Erythroblast (primary cell): ENCODE measurements around the gene RBM20.
"Not testable (repeated sequence)": the region's sequence is repeated elsewhere in the genome, so short reads cannot be mapped to it uniquely, and the experiment has no call there.

ENCODE experiments used
- DNase-seq, 2 experiments: peaks; one replicate each; lab custom pipeline; 2025; lab: John Stamatoyannopoulos, UW
- GATA1 ChIP-seq: IDR thresholded peaks from 2 replicates; pipeline ENCODE4 v1.6.1; 2011; ENCODE audit warnings: low read depth, mild to moderate bottlenecking, control low read depth, low read length, moderate library complexity
- POLR2A ChIP-seq: IDR thresholded peaks from 2 replicates; pipeline ENCODE4 v1.6.1; 2011; ENCODE audit warnings: mild to moderate bottlenecking, low read length

The RBM20 gene

DNA sequence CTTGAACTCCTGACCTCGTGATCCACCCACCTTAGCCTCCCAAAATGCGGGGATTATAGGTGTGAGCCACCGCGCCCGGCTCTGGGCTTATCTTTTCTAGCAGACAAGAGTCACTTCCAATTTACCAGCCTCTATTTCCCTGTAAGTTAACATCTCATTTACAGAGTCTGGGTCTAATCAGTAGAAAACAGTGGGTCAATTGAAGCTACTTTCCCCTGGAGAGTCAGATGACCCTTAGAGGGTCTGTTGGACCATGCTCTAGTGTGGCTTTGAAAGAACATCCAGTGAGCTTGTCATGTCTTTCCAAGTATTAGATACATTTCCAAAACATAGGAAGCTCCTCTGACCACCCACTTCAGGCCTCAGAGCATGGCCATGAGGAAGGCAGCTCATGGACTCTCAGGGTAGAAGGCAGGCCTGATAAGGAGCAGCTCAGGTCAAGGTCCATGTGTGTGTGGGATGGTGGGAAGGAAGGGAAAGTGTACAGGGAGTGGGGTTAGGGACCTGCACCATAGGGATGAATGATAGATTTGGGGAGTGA, 27.6 kb upstream of the RBM20 start:
- TF ChIP-seq GATA1 = no peak
- no peak for DNase-seq

DNA sequence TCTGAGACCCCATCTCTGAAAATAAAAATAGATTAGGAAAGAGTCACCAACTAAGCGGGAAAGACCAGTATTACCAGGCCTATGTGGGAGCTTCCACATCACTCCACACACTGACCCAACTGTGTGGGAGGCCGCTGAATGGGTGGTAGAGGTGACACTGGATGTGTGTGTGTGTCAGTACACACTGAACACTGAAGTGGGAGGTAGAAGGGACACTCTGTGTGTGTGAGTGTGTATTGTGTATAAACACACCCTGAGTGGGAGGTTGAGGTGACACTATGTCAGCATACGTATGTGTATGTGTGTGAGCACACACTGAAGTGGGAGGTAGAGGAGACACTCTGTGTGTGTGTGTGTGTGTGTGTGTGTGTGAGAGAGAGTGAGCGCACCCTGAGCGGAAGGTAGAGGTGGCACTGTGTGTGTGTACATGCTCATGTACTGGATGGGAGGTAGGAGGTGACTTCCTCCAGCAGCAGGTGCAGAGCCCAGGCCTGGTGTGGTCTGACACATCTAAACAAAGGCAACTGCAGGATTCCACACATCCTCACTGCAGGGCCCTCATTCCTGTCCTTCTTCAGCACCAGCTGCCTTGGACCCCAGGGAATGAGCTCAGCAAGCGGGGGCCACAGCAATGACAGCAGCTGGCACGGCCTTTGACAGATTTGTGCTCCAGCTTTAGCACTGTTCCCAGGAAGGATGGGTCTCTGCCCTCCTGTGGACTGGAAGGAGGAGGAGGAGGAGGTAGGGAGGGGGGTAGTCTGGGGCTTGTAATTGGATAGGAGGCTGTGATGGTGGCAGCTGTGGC, 26.5 kb upstream of the RBM20 start:
- no peak for DNase-seq

GRCh38 chr10:110618230-110618610, 25.9 kb upstream of the RBM20 start:
- no peak for TF ChIP-seq GATA1
- no peak for TF ChIP-seq POLR2A
- DNase-seq = no peak

More for the DNA sequence above, 26.5 kb upstream of the RBM20 start:
- TF ChIP-seq GATA1 (no peak), POLR2A (no peak)

DNA sequence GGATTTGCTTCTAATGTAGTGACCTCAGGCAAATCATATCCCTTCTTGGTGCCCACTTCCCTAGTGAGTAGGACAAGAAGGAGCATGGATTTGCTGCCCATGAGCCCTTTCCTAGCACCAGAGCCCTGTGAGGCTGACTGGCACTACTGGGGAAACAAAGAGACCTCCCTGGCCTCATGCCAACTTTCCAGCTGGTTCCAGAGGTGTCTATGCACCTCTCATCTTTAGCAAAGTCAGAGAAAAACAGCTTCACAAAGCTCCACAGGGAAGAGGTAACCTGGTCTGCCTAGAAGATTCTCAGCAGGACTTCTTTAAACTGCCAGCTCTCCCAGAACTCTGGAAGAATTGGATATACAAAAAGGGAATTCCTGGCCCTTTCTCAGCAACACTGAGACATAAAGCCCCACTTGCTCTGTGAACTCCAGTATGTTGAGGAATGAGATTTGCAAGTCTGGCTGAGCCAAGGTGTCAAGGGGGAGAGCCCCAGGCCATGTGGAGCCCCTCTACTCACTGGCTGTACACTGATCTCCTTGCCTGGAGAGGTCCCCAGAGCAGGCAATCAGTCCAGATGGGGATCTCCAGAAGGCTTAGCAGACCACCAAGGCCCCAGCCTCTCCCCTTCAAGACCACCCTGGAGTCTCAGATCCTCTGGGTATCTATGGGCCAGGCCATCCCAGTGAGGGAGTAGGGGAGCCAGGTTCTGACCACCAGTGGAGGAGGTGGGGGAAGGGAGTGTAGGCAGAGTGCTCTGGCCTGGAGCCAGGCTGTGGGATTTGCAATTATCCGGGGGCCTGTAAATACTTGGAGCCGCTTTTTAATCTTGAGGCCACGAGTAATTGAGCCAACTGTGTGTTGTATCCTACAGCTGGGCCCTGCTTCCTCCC, 24.4 kb upstream of the RBM20 start:
- TF ChIP-seq GATA1 = no peak
- no peak for DNase-seq

GRCh38 chr10:110620398-110620719, 23.8 kb upstream of the RBM20 start:
- TF ChIP-seq POLR2A (no peak), GATA1 (no peak)
- no peak for DNase-seq

DNA sequence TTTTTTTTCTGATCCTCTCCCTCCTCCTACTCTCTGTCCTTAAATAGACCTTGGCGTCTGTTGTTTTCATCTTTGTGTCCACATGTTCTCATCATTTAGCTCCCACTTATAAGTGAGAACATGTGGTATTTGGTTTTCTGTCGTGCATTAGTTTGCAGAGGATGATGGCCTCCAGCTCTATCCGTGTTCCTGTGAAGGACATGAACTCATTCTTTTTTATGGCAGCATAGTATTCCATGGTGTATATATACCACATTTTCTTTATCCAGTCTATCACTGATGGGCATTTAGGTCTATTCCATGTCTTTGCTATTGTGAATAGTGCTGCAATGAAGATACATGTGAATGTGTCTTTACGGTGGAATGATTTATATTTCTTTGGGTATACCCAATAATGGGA, 20.8 kb upstream of the RBM20 start:
- DNase-seq = not testable (repeated sequence)

- TF ChIP-seq GATA1 = no peak
- TF ChIP-seq POLR2A = no peak
Observed at GRCh38 chr10:110625356-110625894, 18.7 kb upstream of the RBM20 start.

GRCh38 chr10:110625951-110626855, 17.9 kb upstream of the RBM20 start:
- TF ChIP-seq GATA1 = no peak
- no peak for DNase-seq

More at GRCh38 chr10:110625356-110625894, 18.7 kb upstream of the RBM20 start:
- no peak for DNase-seq

GRCh38 chr10:110628161-110628560, 16.0 kb upstream of the RBM20 start:
- no peak for DNase-seq
- TF ChIP-seq POLR2A (no peak), GATA1 (no peak)

GRCh38 chr10:110629680-110630191, 14.4 kb upstream of the RBM20 start:
- TF ChIP-seq GATA1 (no peak), POLR2A (no peak)
- DNase-seq = no peak

DNA sequence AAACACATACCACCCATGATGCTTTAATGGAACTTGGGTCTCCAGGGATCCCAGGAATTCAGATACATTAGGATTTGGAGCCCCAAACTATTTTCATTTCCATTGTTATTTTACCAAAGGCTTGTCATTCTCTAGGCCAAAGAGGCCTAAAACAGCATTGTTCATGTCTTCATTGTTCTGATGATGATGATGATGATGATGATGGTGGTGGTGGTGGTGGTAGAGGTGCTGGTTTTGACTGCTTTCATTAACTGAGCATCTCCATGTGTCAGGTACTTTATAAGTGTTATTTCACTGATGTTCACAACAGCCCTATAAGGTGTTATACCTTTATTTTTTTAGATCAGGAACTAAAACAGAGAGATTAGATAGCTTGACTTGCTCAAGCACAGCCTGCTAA, 12.2 kb upstream of the RBM20 start:
- TF ChIP-seq GATA1 (no peak), POLR2A (no peak)
- no peak for DNase-seq

DNA sequence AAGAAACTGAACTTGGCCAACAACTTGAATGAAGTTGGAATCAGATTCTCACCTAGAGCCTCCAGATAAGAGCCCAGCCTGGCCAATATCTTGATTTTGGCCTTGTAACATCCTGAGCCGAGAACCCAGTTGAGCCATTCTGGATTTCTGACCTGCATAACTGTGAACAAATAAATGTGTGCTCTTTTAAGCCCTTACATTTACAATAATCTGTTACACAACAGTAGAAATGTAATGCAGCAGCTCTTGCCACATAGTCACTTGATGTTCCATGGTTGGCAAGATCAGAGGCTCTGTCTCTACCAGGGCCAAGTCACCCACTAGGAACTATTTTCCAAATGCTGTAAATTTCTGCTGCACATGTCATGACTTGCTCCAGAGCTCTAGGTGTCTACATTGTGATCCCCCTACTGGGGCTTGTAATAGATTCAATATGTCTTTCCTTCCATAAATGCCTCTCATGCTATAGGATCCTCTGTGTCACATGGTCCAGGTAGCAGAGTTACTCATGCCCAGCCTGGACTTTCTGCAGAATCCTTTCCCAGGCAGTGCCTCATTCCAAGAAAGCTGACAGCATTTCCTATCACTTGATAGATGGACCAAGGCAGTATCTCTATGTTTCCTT, 11.4 kb upstream of the RBM20 start:
- TF ChIP-seq POLR2A (no peak), GATA1 (no peak)
- no peak for DNase-seq
